ENCODE data around the gene STEAP1B. TPM values are rescaled to one million over a fixed set of nuclear protein-coding genes. Genes with fewer than 3 reads are reported as not detected.
A peak's percentile ranks its signal among the peaks of the same experiment; 100 is the strongest.
"Not testable (repeated sequence)": the region's sequence is repeated elsewhere in the genome, so short reads cannot be mapped to it uniquely, and the experiment has no call there.

STEAP1B gene
- 5.6 TPM for total RNA-seq (ENCODE audit: unreplicated experiment)
- long read RNA-seq, partial matches to known transcripts = 0 of 6 reads
- long read RNA-seq, other reads (novel, unspliced or antisense) = 6 of 6 reads

- H3K4me3 Mint-ChIP-seq (ENCODE audit: unreplicated experiment) = peak within 1 kb of the TSS; percentile 78
- not testable (repeated sequence) for H3K9me3 Mint-ChIP-seq (ENCODE audit: unreplicated experiment); H3K27ac Mint-ChIP-seq (ENCODE audit: unreplicated experiment); H3K4me1 Mint-ChIP-seq (ENCODE audit: unreplicated experiment); H3K36me3 Mint-ChIP-seq (ENCODE audit: low read depth, unreplicated experiment); H3K27me3 Mint-ChIP-seq (ENCODE audit: unreplicated experiment)
- DNase-seq (ENCODE audit: low spot score) = peak; percentile 99
- TF ChIP-seq, protein P1, sequence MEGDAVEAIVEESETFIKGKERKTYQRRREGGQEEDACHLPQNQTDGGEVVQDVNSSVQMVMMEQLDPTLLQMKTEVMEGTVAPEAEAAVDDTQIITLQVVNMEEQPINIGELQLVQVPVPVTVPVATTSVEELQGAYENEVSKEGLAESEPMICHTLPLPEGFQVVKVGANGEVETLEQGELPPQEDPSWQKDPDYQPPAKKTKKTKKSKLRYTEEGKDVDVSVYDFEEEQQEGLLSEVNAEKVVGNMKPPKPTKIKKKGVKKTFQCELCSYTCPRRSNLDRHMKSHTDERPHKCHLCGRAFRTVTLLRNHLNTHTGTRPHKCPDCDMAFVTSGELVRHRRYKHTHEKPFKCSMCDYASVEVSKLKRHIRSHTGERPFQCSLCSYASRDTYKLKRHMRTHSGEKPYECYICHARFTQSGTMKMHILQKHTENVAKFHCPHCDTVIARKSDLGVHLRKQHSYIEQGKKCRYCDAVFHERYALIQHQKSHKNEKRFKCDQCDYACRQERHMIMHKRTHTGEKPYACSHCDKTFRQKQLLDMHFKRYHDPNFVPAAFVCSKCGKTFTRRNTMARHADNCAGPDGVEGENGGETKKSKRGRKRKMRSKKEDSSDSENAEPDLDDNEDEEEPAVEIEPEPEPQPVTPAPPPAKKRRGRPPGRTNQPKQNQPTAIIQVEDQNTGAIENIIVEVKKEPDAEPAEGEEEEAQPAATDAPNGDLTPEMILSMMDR (IDR thresholded peaks at IDR 0.05; ENCODE audit: unreplicated experiment) = peak; percentile 78
Measured at GRCh38 chr7:22499888-22500689, at the start of gene STEAP1B. Gene STEAP1B (minus strand): TSS chr7:22500188. CDS start chr7:22494855, 5,333 bp downstream.

DNA sequence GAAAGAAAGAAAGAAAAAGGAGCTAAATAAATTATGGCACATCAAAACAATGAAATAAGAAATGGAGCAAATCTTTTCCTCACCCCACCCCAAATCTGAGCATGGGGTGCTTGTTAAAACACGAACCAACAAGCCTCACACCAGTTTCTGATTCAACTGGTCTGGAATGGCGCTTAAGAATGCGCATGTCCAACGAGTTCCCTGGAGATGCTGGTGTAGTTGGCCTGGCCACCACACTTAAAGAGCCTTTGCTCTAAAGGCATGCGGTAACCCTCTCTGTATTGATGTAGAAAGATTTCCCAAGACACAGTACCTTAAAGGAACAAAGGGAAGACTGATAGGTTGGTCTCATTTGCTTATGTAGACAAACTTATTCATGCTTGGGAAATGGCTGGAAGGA, 49.1 kb upstream of the STEAP1B start:
- peaks cover 5% of the 10 kb centered on the region for H3K27me3 Mint-ChIP-seq (ENCODE audit: unreplicated experiment)
- no peak for DNase-seq (ENCODE audit: low spot score)
- peak overlapping the region; percentile 95 for H3K4me3 Mint-ChIP-seq (ENCODE audit: unreplicated experiment)
- peak overlapping the region; percentile 80 for H3K27ac Mint-ChIP-seq (ENCODE audit: unreplicated experiment)
- H3K36me3 Mint-ChIP-seq (ENCODE audit: low read depth, unreplicated experiment) = no peaks in the 10 kb centered on the region
- TF ChIP-seq, protein P1 (IDR thresholded peaks at IDR 0.05; ENCODE audit: unreplicated experiment) = no peak
- H3K4me1 Mint-ChIP-seq (ENCODE audit: unreplicated experiment) = peaks cover 7% of the 10 kb centered on the region
- no peaks in the 10 kb centered on the region for H3K9me3 Mint-ChIP-seq (ENCODE audit: unreplicated experiment)

- peaks cover 5% of the 10 kb centered on the region for H3K27me3 Mint-ChIP-seq (ENCODE audit: unreplicated experiment)
- H3K4me1 Mint-ChIP-seq (ENCODE audit: unreplicated experiment) = peaks cover 7% of the 10 kb centered on the region
- H3K9me3 Mint-ChIP-seq (ENCODE audit: unreplicated experiment) = no peaks in the 10 kb centered on the region
- no peak for DNase-seq (ENCODE audit: low spot score)
- H3K36me3 Mint-ChIP-seq (ENCODE audit: low read depth, unreplicated experiment) = no peaks in the 10 kb centered on the region
- TF ChIP-seq, protein P1 (IDR thresholded peaks at IDR 0.05; ENCODE audit: unreplicated experiment) = no peak
- no peak overlapping the region for H3K4me3 Mint-ChIP-seq (ENCODE audit: unreplicated experiment)
- H3K27ac Mint-ChIP-seq (ENCODE audit: unreplicated experiment) = no peak overlapping the region
Measured at GRCh38 chr7:22548313-22548712, 48.3 kb upstream of the STEAP1B start.

- no peaks in the 10 kb centered on the region for H3K9me3 Mint-ChIP-seq (ENCODE audit: unreplicated experiment)
- H3K27ac Mint-ChIP-seq (ENCODE audit: unreplicated experiment) = no peak overlapping the region
- no peak overlapping the region for H3K4me3 Mint-ChIP-seq (ENCODE audit: unreplicated experiment)
- TF ChIP-seq, protein P1 (IDR thresholded peaks at IDR 0.05; ENCODE audit: unreplicated experiment) = no peak
- H3K4me1 Mint-ChIP-seq (ENCODE audit: unreplicated experiment) = peaks cover 7% of the 10 kb centered on the region
- H3K27me3 Mint-ChIP-seq (ENCODE audit: unreplicated experiment) = peaks cover 2% of the 10 kb centered on the region
- no peak for DNase-seq (ENCODE audit: low spot score)
- H3K36me3 Mint-ChIP-seq (ENCODE audit: low read depth, unreplicated experiment) = no peaks in the 10 kb centered on the region
Measured at GRCh38 chr7:22546769-22547168, 46.8 kb upstream of the STEAP1B start.

DNA sequence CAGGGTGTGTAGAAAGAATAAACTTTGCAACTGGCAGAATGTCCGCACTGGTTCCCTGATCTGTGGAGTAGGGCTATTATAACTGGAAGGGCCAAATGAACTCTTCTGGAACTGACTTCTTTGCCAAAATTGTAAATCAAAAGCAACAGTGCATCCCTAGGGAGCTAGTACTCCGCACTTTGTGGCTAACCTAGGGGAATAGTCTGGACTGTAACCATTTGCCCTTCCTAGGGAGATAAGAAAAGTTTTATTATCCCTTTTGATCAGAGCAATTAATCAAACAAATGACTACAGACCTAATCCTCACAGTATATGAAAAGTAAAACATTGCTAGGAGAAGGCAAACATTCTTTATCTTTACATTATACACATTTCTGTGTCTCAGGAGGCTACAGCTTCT, 45.5 kb upstream of the STEAP1B start:
- no peaks in the 10 kb centered on the region for H3K36me3 Mint-ChIP-seq (ENCODE audit: low read depth, unreplicated experiment)

More for the DNA sequence above, 45.5 kb upstream of the STEAP1B start:
- Mint-ChIP-seq H3K27ac (ENCODE audit: unreplicated experiment) (no peak overlapping the region), H3K4me1 (ENCODE audit: unreplicated experiment) (peaks cover 7% of the 10 kb centered on the region), H3K9me3 (ENCODE audit: unreplicated experiment) (no peaks in the 10 kb centered on the region), H3K4me3 (ENCODE audit: unreplicated experiment) (no peak overlapping the region), H3K27me3 (ENCODE audit: unreplicated experiment) (peaks cover 2% of the 10 kb centered on the region)
- no peak for DNase-seq (ENCODE audit: low spot score)
- TF ChIP-seq, protein P1 (IDR thresholded peaks at IDR 0.05; ENCODE audit: unreplicated experiment) = no peak

All from endothelial cell (in vitro differentiated cells).